GM23338 (cell line): ENCODE data around the gene DYNC1LI2.

Source experiments
- CREB1 ChIP-seq: fragments of 250-450 bp; sonication (Bioruptor Pico); IDR thresholded peaks from 2 replicates; pipeline ENCODE4 v1.5.0; 2020; ENCODE audit warnings: low read depth, mild to moderate bottlenecking, moderate library complexity
- EZH2 ChIP-seq: fragments of 200-600 bp; sonication (generic); IDR thresholded peaks from one replicate; pipeline ENCODE4 v1.8.0; 2017; ENCODE audit warnings: antibody characterized with exemption, mild to moderate bottlenecking, low read depth; ENCODE audit not compliant: unreplicated experiment
- EZH2phosphoT487 ChIP-seq: fragments of 200-600 bp; sonication (generic); IDR thresholded peaks from one replicate; pipeline ENCODE4 v1.8.1; 2018; ENCODE audit warnings: antibody characterized with exemption; ENCODE audit not compliant: unreplicated experiment
- JUNB ChIP-seq: IDR thresholded peaks from one replicate; pipeline ENCODE4 v1.6.1; 2016; ENCODE audit warnings: antibody characterized with exemption; ENCODE audit not compliant: unreplicated experiment
- POLR2AphosphoS5 ChIP-seq: IDR thresholded peaks from 2 replicates; pipeline ENCODE4 v1.6.1; 2016; ENCODE audit warnings: antibody characterized with exemption, low read depth
- ZNF114 ChIP-seq: fragments of 250-450 bp; sonication (Bioruptor Pico); IDR thresholded peaks from 2 replicates; pipeline ENCODE4 v1.5.0; 2020; ENCODE audit warnings: mild to moderate bottlenecking, moderate library complexity
- ZNF331 ChIP-seq: fragments of 250-450 bp; sonication (Bioruptor Pico); IDR thresholded peaks from 2 replicates; pipeline ENCODE4 v1.5.0; 2020; ENCODE audit warnings: low read depth, mild to moderate bottlenecking, moderate library complexity
- TF ChIP-seq, protein P1 (sequence below), 2 experiments: fragments of 200-600 bp in 1 of 2; sonication (generic) in 1 of 2; conservative IDR thresholded peaks; 2 replicates each; pipeline versions ENCODE4 v1.5.1 to v1.6.1; 2016 to 2017; ENCODE audit warnings: antibody characterized with exemption in 2 of 2, low read depth in 2 of 2, mild to moderate bottlenecking in 2 of 2, moderate library complexity in 1 of 2
- TF ChIP-seq, protein P2 (sequence below): fragments of 250-450 bp; sonication (Bioruptor Pico); IDR thresholded peaks from 2 replicates; pipeline ENCODE4 v1.5.0; 2020; ENCODE audit warnings: mild to moderate bottlenecking, moderate library complexity
- TF ChIP-seq, protein P3 (sequence below): IDR thresholded peaks from one replicate; pipeline ENCODE4 v1.6.1; 2018; ENCODE audit warnings: antibody characterized with exemption; ENCODE audit not compliant: unreplicated experiment

DNA sequence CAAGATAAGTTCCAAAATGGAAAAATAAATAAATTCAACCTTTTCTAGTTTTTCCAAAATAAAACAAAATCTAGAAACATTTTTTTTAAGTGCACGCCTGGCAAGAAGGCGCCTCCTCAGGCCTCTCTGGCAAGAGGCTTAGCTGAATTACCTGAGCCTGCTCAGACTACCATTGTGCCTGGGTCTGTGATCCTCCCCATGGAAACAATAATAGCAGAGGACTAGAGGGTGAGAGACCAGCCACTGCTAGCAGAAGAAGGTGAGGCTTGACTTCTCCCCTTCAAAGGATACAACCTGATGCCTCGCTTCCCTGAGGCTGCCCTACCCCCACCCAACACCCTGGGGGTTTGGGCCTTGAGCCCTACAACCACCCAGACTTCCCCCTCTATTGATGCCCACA lies 35.1 kb upstream of the DYNC1LI2 start:
- TF ChIP-seq, protein P1, sequence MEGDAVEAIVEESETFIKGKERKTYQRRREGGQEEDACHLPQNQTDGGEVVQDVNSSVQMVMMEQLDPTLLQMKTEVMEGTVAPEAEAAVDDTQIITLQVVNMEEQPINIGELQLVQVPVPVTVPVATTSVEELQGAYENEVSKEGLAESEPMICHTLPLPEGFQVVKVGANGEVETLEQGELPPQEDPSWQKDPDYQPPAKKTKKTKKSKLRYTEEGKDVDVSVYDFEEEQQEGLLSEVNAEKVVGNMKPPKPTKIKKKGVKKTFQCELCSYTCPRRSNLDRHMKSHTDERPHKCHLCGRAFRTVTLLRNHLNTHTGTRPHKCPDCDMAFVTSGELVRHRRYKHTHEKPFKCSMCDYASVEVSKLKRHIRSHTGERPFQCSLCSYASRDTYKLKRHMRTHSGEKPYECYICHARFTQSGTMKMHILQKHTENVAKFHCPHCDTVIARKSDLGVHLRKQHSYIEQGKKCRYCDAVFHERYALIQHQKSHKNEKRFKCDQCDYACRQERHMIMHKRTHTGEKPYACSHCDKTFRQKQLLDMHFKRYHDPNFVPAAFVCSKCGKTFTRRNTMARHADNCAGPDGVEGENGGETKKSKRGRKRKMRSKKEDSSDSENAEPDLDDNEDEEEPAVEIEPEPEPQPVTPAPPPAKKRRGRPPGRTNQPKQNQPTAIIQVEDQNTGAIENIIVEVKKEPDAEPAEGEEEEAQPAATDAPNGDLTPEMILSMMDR (conservative IDR thresholded peaks at IDR 0.05; ENCODE audit: low read depth in 2 of 2) = no peak
- no peak for TF ChIP-seq CREB1 (CRISPR knock-in tag)
- TF ChIP-seq ZNF331 = no peak
- TF ChIP-seq, protein P2, sequence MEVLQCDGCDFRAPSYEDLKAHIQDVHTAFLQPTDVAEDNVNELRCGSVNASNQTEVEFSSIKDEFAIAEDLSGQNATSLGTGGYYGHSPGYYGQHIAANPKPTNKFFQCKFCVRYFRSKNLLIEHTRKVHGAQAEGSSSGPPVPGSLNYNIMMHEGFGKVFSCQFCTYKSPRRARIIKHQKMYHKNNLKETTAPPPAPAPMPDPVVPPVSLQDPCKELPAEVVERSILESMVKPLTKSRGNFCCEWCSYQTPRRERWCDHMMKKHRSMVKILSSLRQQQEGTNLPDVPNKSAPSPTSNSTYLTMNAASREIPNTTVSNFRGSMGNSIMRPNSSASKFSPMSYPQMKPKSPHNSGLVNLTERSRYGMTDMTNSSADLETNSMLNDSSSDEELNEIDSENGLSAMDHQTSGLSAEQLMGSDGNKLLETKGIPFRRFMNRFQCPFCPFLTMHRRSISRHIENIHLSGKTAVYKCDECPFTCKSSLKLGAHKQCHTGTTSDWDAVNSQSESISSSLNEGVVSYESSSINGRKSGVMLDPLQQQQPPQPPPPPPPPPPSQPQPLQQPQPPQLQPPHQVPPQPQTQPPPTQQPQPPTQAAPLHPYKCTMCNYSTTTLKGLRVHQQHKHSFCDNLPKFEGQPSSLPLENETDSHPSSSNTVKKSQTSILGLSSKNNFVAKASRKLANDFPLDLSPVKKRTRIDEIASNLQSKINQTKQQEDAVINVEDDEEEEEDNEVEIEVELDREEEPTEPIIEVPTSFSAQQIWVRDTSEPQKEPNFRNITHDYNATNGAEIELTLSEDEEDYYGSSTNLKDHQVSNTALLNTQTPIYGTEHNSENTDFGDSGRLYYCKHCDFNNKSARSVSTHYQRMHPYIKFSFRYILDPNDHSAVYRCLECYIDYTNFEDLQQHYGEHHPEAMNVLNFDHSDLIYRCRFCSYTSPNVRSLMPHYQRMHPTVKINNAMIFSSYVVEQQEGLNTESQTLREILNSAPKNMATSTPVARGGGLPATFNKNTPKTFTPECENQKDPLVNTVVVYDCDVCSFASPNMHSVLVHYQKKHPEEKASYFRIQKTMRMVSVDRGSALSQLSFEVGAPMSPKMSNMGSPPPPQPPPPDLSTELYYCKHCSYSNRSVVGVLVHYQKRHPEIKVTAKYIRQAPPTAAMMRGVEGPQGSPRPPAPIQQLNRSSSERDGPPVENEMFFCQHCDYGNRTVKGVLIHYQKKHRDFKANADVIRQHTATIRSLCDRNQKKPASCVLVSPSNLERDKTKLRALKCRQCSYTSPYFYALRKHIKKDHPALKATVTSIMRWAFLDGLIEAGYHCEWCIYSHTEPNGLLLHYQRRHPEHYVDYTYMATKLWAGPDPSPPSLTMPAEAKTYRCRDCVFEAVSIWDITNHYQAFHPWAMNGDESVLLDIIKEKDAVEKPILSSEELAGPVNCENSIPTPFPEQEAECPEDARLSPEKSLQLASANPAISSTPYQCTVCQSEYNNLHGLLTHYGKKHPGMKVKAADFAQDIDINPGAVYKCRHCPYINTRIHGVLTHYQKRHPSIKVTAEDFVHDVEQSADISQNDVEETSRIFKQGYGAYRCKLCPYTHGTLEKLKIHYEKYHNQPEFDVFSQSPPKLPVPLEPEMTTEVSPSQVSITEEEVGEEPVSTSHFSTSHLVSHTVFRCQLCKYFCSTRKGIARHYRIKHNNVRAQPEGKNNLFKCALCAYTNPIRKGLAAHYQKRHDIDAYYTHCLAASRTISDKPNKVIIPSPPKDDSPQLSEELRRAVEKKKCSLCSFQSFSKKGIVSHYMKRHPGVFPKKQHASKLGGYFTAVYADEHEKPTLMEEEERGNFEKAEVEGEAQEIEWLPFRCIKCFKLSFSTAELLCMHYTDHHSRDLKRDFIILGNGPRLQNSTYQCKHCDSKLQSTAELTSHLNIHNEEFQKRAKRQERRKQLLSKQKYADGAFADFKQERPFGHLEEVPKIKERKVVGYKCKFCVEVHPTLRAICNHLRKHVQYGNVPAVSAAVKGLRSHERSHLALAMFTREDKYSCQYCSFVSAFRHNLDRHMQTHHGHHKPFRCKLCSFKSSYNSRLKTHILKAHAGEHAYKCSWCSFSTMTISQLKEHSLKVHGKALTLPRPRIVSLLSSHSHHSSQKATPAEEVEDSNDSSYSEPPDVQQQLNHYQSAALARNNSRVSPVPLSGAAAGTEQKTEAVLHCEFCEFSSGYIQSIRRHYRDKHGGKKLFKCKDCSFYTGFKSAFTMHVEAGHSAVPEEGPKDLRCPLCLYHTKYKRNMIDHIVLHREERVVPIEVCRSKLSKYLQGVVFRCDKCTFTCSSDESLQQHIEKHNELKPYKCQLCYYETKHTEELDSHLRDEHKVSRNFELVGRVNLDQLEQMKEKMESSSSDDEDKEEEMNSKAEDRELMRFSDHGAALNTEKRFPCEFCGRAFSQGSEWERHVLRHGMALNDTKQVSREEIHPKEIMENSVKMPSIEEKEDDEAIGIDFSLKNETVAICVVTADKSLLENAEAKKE (CRISPR knock-in tag) = no peak
- TF ChIP-seq, protein P3, sequence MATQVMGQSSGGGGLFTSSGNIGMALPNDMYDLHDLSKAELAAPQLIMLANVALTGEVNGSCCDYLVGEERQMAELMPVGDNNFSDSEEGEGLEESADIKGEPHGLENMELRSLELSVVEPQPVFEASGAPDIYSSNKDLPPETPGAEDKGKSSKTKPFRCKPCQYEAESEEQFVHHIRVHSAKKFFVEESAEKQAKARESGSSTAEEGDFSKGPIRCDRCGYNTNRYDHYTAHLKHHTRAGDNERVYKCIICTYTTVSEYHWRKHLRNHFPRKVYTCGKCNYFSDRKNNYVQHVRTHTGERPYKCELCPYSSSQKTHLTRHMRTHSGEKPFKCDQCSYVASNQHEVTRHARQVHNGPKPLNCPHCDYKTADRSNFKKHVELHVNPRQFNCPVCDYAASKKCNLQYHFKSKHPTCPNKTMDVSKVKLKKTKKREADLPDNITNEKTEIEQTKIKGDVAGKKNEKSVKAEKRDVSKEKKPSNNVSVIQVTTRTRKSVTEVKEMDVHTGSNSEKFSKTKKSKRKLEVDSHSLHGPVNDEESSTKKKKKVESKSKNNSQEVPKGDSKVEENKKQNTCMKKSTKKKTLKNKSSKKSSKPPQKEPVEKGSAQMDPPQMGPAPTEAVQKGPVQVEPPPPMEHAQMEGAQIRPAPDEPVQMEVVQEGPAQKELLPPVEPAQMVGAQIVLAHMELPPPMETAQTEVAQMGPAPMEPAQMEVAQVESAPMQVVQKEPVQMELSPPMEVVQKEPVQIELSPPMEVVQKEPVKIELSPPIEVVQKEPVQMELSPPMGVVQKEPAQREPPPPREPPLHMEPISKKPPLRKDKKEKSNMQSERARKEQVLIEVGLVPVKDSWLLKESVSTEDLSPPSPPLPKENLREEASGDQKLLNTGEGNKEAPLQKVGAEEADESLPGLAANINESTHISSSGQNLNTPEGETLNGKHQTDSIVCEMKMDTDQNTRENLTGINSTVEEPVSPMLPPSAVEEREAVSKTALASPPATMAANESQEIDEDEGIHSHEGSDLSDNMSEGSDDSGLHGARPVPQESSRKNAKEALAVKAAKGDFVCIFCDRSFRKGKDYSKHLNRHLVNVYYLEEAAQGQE = no peak
- TF ChIP-seq POLR2AphosphoS5 = no peak
- TF ChIP-seq EZH2phosphoT487 = no peak
- TF ChIP-seq JUNB = no peak
- no peak for TF ChIP-seq EZH2
- no peak for TF ChIP-seq ZNF114
